Activated CD8-positive, alpha-beta memory T cell treated with anti-CD3 and anti-CD28 coated beads, Interleukin-2, amount 50 U/mL, for 4 hours (primary cell): ENCODE results near the gene SMARCE1.
"Not testable (repeated sequence)": the region's sequence is repeated elsewhere in the genome, so short reads cannot be mapped to it uniquely, and the experiment has no call there.

Experiments used
- DNase-seq: peaks from one replicate; pipeline ENCODE4 v3.0.0-alpha.2; 2020

Gene SMARCE1

GRCh38 chr17:40608061-40608581 lies 39.5 kb downstream of the SMARCE1 start:
- DNase-seq: no peak

DNA sequence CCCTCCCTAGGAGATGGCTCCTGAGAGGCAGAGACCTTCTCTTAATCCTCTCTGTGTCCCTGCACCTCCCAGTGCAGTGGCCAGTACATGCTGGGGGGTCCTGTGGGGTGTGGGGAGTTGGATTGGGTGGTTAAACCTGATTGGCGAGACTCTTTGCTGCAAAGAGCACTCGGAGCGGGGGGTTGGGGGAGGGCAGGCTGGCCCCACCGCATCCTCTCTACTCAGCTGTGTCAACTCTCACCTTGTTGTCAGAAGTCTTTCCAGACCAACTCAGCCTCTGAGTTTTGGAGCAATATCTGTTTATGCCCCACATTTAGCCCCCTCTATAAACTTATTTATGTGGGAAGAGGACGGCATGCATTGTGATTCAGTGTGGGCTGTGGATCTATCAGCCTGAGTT lies 40.0 kb downstream of the SMARCE1 start:
- DNase-seq: no peak

- DNase-seq: no peak
These were observed 40.9 kb downstream of the SMARCE1 start for GRCh38 chr17:40606548-40607353.

GRCh38 chr17:40605306-40605705 lies 42.3 kb downstream of the SMARCE1 start:
- DNase-seq: peak; percentile 69

GRCh38 chr17:40604327-40605080 lies 43.1 kb downstream of the SMARCE1 start:
- DNase-seq: no peak

DNA sequence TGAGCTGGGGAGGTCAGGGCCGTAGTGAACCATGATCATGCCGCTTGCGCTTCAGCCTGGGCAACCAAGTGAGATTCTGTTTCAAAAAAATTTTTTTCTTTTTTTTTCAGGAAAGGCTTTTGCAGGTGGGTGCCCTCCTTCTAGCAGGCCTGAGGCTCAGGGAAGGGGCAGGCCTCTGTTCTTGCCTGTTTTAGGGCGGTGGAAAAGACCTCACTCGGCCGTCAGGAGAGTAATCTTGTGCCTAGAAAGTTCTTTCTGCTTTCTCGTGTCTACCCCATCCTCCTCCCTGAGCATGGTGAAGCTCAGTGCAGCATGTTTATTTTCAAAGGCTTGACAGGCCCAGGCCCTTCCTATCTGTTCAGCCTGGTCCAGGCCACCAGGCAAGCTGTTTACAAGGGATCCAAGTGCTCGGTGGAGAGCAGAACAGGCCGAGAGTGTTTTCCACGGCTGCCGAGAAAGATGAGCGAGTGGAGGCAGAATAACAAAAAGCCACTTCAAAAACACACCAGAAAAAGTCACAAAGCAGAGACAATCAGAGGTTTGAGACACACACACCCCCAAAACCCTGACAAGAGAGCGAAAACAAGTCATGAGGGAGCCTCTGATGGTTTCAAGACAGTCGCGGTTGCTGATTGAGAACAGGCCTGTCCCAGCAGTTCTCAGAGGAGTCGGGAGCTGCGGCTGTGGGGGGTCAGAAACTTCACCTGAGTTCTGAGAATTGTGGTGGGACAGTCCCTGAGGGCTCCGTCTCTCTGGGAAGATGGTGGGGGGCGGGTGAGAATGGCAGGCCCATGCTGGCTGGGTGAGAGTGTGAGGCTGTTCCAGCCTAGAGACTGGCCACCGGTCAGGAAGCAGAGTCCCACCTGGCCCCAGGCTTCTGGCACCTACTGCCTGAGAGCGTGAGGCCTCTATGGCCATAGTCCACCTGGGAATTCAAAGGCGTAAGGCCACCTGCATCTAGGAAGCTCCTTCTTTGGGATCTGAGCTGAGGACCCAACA lies 44.9 kb downstream of the SMARCE1 start:
- peak; percentile 59 for DNase-seq

GRCh38 chr17:40600486-40601046 lies 47.1 kb downstream of the SMARCE1 start:
- DNase-seq: no peak

- no peak for DNase-seq
These were observed 48.2 kb downstream of the SMARCE1 start for GRCh38 chr17:40599468-40599763.

- DNase-seq: peak; percentile 77
These were observed 48.8 kb downstream of the SMARCE1 start for GRCh38 chr17:40598619-40599467.

DNA sequence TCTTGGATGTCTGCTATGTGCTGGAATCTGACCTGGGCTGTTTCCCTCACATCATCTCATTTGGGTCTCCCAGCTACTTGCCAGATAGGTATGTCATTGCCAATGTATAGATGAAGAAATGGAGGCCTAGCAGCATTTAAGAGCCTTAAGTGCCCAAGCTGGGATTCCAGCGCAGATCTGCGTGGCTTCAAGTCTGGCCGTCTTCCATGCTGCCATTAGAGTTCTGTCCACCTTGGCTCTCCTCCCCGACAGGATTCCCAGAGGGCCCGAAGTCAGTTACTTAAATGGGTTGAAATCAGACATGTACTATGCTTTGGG lies 49.4 kb downstream of the SMARCE1 start:
- DNase-seq: no peak

DNA sequence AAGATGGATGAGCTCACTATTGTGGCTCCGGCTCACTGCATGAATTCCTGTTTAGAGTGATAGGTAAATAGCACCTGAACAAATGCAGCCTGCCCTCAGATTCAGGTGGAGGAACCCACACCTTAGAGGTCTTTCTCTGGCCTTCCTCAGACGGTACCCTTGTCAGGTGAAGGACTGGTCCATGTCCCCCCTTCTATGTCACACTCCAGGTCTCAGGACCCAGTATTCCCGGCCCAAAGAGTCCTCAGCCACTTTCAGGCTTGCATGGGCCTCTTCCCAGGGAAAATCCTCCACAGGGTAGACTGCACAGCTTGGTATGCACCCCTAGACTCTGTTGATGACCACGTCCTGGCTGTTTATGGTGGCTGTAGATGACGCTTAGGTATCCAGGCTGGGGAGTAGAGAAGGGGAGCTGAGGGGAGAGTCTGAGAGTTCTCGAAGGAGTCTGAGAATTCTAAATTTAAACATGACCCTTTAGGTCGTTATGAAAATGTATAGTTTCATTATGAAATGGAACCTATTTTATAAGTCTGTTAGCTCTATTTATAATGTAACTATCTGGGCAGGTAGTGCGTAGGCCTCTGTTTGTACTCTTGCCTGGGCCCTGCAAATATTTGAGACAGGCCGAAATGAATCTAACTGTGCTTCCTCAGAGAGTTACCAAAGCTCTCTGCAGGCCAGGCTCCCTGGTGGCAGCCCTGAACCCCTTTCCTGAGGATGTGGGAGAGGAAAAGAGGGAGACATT lies 49.9 kb downstream of the SMARCE1 start:
- DNase-seq: no peak

DNA sequence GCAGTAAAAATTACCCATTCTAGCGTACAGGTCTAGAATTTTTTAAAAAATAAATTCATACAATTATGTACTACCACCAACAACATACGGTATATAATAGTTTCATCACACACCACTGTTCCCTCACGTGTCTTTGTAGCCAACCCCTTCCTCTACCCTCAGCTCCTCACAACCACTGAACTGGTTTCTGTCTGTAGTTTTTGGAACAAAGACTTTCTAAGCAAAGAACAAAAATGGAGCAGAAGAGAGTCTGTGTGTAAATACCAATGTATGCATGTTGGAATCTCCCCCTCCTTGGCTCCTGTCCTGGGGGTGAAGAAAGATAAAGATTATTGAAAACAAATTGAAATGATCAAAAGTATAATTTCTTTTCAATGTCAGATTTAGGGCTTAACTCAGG lies 50.5 kb downstream of the SMARCE1 start:
- no peak for DNase-seq

DNA sequence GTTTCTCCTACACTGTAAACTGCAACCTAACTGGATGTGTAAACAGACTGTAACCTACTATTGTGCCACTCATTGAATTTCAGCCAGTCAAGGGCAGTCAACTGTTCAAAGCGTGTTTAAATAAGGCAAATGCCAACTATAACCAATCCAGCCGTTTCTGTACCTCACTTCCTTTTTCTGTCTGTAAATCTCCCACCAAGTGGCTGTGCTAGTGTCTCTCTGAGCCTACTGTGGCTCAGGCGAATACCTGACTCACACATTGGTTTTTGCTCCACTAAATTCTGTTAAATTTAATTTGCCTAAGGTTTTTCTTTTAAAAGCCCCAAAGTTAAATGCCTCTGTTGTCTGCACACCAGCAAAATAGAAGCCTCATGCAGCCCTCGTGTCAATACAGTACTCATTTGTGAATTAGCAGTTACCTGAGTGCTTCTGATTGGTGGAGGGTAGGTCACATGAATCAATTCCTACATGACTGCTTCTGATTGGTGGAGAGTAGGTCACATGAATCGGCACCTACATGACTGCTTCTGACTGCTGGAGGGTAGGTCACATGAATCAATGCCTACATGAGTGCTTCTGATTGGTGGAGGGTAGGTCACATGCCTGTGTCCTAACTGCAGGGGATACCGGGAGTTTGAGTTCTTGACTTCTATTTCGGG lies 51.2 kb downstream of the SMARCE1 start:
- no peak for DNase-seq

DNA sequence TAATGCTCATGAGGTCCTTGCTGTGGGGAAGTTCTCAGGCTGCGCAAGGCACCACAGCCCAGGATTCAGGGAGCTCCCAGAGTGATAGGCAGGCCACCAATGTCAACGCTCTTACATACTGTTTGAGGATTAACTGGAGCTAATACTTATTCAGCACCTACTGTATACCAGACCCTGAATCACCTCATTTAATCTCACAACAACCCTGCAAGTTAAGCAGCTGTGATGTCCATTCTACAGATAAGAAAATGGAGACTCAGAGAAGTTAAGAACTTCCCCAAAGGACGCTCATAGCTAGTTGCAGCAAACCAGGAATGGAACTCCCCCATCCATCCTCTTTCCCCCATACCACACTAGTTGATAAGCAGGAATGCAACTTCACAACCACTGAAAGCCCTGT lies 56.9 kb downstream of the SMARCE1 start:
- DNase-seq: no peak

DNA sequence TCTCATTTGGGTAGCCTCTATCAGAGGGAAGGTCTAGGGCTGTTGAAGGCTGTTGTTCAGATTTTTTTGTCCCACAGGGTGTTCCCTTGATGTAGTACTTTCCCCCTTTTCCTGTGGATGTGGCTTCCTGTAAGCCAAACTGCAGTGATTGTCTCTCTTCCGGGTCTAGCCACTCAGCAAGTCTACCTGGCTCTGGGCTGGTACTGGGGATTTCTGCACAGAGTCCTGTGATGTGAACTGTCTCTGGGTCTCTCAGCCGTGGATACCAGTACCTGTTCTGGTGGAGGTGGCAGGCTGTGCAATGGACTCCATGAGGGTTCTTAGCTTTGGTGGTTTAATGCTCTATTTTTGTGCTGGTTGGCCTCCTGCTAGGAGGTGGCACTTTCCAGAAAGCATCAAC lies 59.1 kb downstream of the SMARCE1 start:
- DNase-seq: no peak

- not testable (repeated sequence) for DNase-seq
These were observed 61.4 kb downstream of the SMARCE1 start for GRCh38 chr17:40586264-40586663.

- not testable (repeated sequence) for DNase-seq
These were observed 62.7 kb downstream of the SMARCE1 start for GRCh38 chr17:40584950-40585349.

DNA sequence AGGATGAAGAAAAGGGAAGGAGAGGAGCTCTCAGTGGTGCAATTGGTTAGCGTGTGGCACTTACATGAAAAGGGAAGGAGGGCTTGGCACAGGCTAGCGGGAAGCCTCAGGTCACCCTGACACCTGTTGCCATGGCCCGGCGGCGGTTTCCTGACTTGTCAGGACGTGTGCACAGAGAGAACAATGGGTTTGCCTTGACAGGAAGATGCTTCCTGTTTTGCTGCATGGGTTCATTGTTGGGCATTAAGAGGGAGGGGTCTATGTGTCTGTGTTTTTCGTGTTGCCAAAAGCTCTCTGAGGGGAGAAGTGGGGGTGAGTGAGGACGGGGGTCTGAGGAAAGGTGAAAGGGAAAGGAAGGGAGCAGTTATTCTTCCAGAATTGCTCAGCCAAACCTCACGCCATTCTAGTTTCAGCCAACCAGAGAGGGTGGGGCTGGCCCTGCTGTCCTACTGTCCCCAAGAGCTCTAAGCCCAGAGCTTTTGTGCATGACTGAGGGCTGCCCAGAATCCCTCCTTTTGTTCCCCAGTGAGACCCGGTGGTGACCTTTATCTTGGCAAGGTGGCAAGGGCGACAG lies 65.2 kb downstream of the SMARCE1 start:
- peak; percentile 50 for DNase-seq

- no peak for DNase-seq
These were observed 67.5 kb downstream of the SMARCE1 start for GRCh38 chr17:40580140-40580539.

GRCh38 chr17:40579471-40579870 lies 68.1 kb downstream of the SMARCE1 start:
- no peak for DNase-seq
